OCI-LY1 (cell line): Measurements from ENCODE around the gene FAM222A.

ENCODE experiments used
- H2AFZ ChIP-seq: fragments of 200-600 bp; sonication (generic), shearing (Covaris generic); 2 replicates; pipeline ENCODE4 v1.6.0; 2014; ENCODE audit warnings: antibody characterized with exemption, mild to moderate bottlenecking, low read length
- H3F3A ChIP-seq: fragments of 200-600 bp; sonication (generic), shearing (Covaris generic); 2 replicates; pipeline ENCODE4 v1.6.0; 2014; ENCODE audit warnings: mild to moderate bottlenecking, antibody characterized with exemption, low read length, moderate library complexity; ENCODE audit not compliant: insufficient read depth
- H3K27ac ChIP-seq: fragments of 200-600 bp; sonication (generic); 2 replicates; pipeline ENCODE4 v1.5.1; 2014; ENCODE audit warnings: low read length, mixed run types, mild to moderate bottlenecking, low read depth; ENCODE audit not compliant: poor library complexity, severe bottlenecking
- H3K27me3 ChIP-seq: fragments of 200-600 bp; sonication (generic); 2 replicates; pipeline ENCODE4 v1.6.0; 2014; ENCODE audit warnings: antibody characterized with exemption, mild to moderate bottlenecking, low read length, moderate library complexity; ENCODE audit not compliant: insufficient read depth
- H3K36me3 ChIP-seq: fragments of 200-600 bp; sonication (generic); 2 replicates; pipeline ENCODE4 v1.6.1; 2014; ENCODE audit warnings: mild to moderate bottlenecking, antibody characterized with exemption, low read length, moderate library complexity, mixed read lengths; ENCODE audit not compliant: insufficient read depth
- H3K4me1 ChIP-seq: fragments of 200-600 bp; sonication (generic); 2 replicates; pipeline ENCODE4 v1.5.1; 2014; ENCODE audit warnings: mild to moderate bottlenecking, low read length, moderate library complexity; ENCODE audit not compliant: insufficient read depth, severe bottlenecking
- H3K4me2 ChIP-seq: fragments of 200-600 bp; sonication (generic), shearing (Covaris generic); 2 replicates; pipeline ENCODE4 v1.6.1; 2014; ENCODE audit warnings: low read length
- H3K4me3 ChIP-seq: fragments of 200-600 bp; sonication (generic); 2 replicates; pipeline ENCODE4 v1.5.1; 2014; ENCODE audit warnings: low read length, low read depth, mild to moderate bottlenecking, mixed read lengths; ENCODE audit not compliant: poor library complexity, severe bottlenecking
- H3K79me2 ChIP-seq: fragments of 200-600 bp; shearing (Covaris generic); 2 replicates; pipeline ENCODE4 v1.6.1; 2016; ENCODE audit warnings: mixed run types, low read length, mixed read lengths; ENCODE audit not compliant: insufficient read depth
- H3K9ac ChIP-seq: fragments of 200-600 bp; sonication (generic), shearing (Covaris generic); 2 replicates; pipeline ENCODE4 v1.6.1; 2014; ENCODE audit warnings: mild to moderate bottlenecking, low read length, mixed read lengths
- H3K9me2 ChIP-seq: fragments of 200-600 bp; sonication (generic), shearing (Covaris generic); 2 replicates; pipeline ENCODE4 v1.6.1; 2014; ENCODE audit warnings: low read depth, mild to moderate bottlenecking, low read length, mixed read lengths
- H3K9me3 ChIP-seq: fragments of 200-600 bp; shearing (Covaris generic); 2 replicates; pipeline ENCODE4 v1.6.1; 2014; ENCODE audit warnings: low read length, mixed read lengths
- H4K20me1 ChIP-seq: fragments of 200-600 bp; sonication (generic), shearing (Covaris generic); 2 replicates; pipeline ENCODE4 v1.6.0; 2016; ENCODE audit warnings: mild to moderate bottlenecking, low read length; ENCODE audit not compliant: insufficient read depth
- CTCF ChIP-seq: fragments of 200-600 bp; sonication (generic), shearing (Covaris generic); IDR thresholded peaks from 2 replicates; pipeline ENCODE4 v1.5.1; 2017; ENCODE audit warnings: mild to moderate bottlenecking, antibody characterized with exemption, low read length, moderate library complexity, mixed read lengths
- EZH2 ChIP-seq: fragments of 200-600 bp; sonication (generic), shearing (Covaris generic); IDR thresholded peaks from 2 replicates; pipeline ENCODE4 v1.8.0; 2017; ENCODE audit warnings: borderline replicate concordance, mixed run types, mild to moderate bottlenecking, antibody characterized with exemption, low read length, moderate library complexity, mixed read lengths

The FAM222A gene

DNA sequence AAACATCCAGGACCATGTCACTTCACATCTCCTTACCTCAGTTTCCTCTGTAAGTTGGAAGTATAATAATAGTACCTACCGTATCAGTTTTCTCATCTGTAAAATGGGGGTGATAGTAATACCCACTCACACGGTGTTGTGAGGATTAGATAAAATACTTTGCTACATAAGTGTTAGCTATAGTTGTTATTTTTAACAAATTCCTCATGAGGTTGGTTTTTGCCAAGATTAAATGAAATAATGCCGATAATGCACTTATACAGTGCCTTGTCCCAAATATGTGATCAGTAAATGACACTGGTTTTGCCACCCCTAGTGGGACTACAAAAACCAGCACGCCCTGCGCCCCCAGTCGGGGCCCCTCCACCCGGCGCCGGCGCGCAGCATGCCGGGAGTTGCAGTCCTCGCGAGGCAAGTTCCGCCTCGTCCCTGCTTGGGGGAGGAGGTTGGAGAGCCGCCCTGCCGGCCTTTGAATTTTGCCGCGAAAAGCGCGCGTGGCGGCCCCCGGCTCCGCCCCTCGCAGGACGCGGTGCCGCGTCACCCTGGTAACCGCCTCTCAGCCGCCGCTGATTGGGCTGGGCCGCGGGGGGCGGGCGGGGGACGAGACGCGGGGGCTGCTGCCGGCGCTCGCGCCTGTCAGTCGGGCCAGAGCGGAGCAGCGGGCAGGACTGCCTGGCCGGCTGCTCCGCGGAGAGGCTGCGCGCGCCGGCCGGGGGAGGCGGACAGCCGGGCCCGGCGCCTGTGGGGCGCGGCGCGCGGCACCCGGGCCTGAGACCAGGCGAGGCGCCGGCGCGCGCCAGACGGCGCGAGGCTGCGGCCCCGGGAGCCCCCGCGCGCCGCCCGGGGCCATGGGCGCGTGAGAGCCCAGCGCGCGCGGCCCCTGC, at the start of gene FAM222A:
Gene FAM222A, plus strand, starts transcription at position 639 of the 884 bp plus-strand sequence. CDS start 30,322 bp downstream, outside the sequence.
- H3K9me3 ChIP-seq = no peaks in the 10 kb centered on the region
- H3K27ac ChIP-seq = no peak within 1 kb of the TSS
- H3K9me2 ChIP-seq = no peaks in the 10 kb centered on the region
- peak within 1 kb of the TSS; percentile 46; the same call in 1 of the 2 replicates for H3K9ac ChIP-seq
- H2AFZ ChIP-seq = no peak within 1 kb of the TSS
- H4K20me1 ChIP-seq = no peaks in the 10 kb centered on the region
- H3F3A ChIP-seq = no peaks in the 10 kb centered on the region
- no peaks in the 10 kb centered on the region for H3K79me2 ChIP-seq
- no peaks in the 10 kb centered on the region for H3K36me3 ChIP-seq
- H3K27me3 ChIP-seq = no peaks in the 10 kb centered on the region
- peak within 1 kb of the TSS; percentile 61 for H3K4me2 ChIP-seq
- no peak for TF ChIP-seq EZH2
- no peak for TF ChIP-seq CTCF
- peak within 1 kb of the TSS; percentile 62 for H3K4me3 ChIP-seq
- H3K4me1 ChIP-seq = peaks cover 2% of the 10 kb centered on the region

DNA sequence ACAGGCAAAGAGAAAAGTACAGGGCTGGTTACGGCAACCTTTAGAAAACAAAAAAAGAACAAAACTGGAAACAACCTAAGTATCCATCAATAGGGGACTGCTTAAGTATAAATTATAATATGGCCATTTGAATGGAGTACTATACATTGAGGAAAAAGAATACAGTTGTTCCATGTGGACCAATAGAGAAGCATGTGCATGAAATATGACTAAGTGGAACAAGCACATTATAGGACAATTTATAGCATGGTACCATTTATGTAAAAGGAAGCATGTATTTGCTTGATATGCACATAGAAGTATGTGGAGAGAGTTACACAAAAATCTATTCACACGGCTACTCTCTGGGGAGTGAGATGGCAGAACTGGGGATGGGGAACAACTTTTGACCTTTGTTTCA, 49.2 kb upstream of the FAM222A start:
- no peak overlapping the region for H3K9ac ChIP-seq
- H3K4me2 ChIP-seq = no peak overlapping the region
- no peaks in the 10 kb centered on the region for H3K36me3 ChIP-seq
- no peaks in the 10 kb centered on the region for H3K9me3 ChIP-seq
- H3K4me3 ChIP-seq = no peak overlapping the region
- H3K4me1 ChIP-seq = no peaks in the 10 kb centered on the region
- no peaks in the 10 kb centered on the region for H3K79me2 ChIP-seq
- no peaks in the 10 kb centered on the region for H4K20me1 ChIP-seq
- no peak overlapping the region for H3K27ac ChIP-seq
- no peaks in the 10 kb centered on the region for H3K9me2 ChIP-seq
- TF ChIP-seq EZH2 (no peak), CTCF (no peak)
- H3F3A ChIP-seq = no peaks in the 10 kb centered on the region
- no peaks in the 10 kb centered on the region for H3K27me3 ChIP-seq
- H2AFZ ChIP-seq = no peak overlapping the region

- H3K36me3 ChIP-seq = no peaks in the 10 kb centered on the region
- no peaks in the 10 kb centered on the region for H3K4me1 ChIP-seq
- no peaks in the 10 kb centered on the region for H3K27me3 ChIP-seq
- H3K4me2 ChIP-seq = no peak overlapping the region
- no peak for TF ChIP-seq CTCF
- no peak for TF ChIP-seq EZH2
- no peaks in the 10 kb centered on the region for H3K9me3 ChIP-seq
- no peaks in the 10 kb centered on the region for H4K20me1 ChIP-seq
- H3K9me2 ChIP-seq = no peaks in the 10 kb centered on the region
- no peak overlapping the region for H2AFZ ChIP-seq
- H3K79me2 ChIP-seq = no peaks in the 10 kb centered on the region
- no peak overlapping the region for H3K4me3 ChIP-seq
- H3K9ac ChIP-seq = no peak overlapping the region
- H3K27ac ChIP-seq = no peak overlapping the region
- no peaks in the 10 kb centered on the region for H3F3A ChIP-seq
These were observed 47.6 kb upstream of the FAM222A start for GRCh38 chr12:109666068-109666467.
